CD4-positive, alpha-beta T cell (primary cell): ENCODE results near the gene VTI1A. TPM values are rescaled to one million over a fixed set of nuclear protein-coding genes. Genes with fewer than 3 reads are reported as not detected.

Experiments used
- ATAC-seq: fragments of 200-7000 bp; cut with Tn5 transposase; one replicate; pipeline ENCODE4 v1.10.0; 2022; ENCODE audit warnings: mild to moderate bottlenecking; ENCODE audit not compliant: poor library complexity
- CTCF ChIA-PET: fragments of 350-600 bp; sonication (Branson Sonifier 250); formaldehyde crosslinking; loops from one replicate; lab custom pipeline; 2021; ENCODE audit warnings: antibody characterized with exemption, inconsistent platforms; lab: Charles Lee
- POLR2A ChIA-PET: fragments of 350-600 bp; sonication (Branson Sonifier 250); formaldehyde crosslinking; loops from one replicate; lab custom pipeline; 2021; ENCODE audit warnings: antibody characterized with exemption, inconsistent platforms; lab: Charles Lee
- DNase-seq, 14 experiments: peaks; one replicate each; pipeline ENCODE4 v3.0.0-alpha.2; 2013 to 2020; ENCODE audit warnings: mixed read lengths in 2 of 14
- H3K27ac ChIP-seq, 2 donors: one replicate each; pipeline versions ENCODE4 v1.5.1 to v1.7.0; 2013; ENCODE audit warnings: low read length in 2 of 2, low read depth in 1 of 2, mild to moderate bottlenecking in 1 of 2
- H3K27me3 ChIP-seq, 2 experiments: 1 replicate in 1 of 2; 2 replicates in 1 of 2; pipeline versions ENCODE4 v1.6.1 to v1.7.0; 2013; ENCODE audit warnings: low read length in 2 of 2, control low read depth in 1 of 2, mild to moderate bottlenecking in 1 of 2, moderate library complexity in 1 of 2; ENCODE audit not compliant: insufficient read depth in 2 of 2, control insufficient read depth in 1 of 2
- H3K36me3 ChIP-seq: one replicate; pipeline ENCODE4 v1.6.1; 2013; ENCODE audit warnings: low read length, control low read depth; ENCODE audit not compliant: insufficient read depth
- H3K4me1 ChIP-seq: one replicate; pipeline ENCODE4 v1.6.1; 2013; ENCODE audit warnings: low read length, control low read depth; ENCODE audit not compliant: insufficient read depth
- H3K4me3 ChIP-seq: one replicate; pipeline ENCODE4 v1.5.1; 2013; ENCODE audit warnings: mild to moderate bottlenecking, low read length, moderate library complexity
- H3K9me3 ChIP-seq, 2 experiments: 1 replicate in 1 of 2; 2 replicates in 1 of 2; pipeline versions ENCODE4 v1.6.1 to v1.7.0; 2013; ENCODE audit warnings: low read length in 2 of 2, mild to moderate bottlenecking in 2 of 2, control low read depth in 1 of 2, moderate library complexity in 1 of 2; ENCODE audit not compliant: control insufficient read depth in 1 of 2, insufficient read depth in 1 of 2
- H3K27ac Mint-ChIP-seq: one replicate; pipeline ENCODE4 v1.8.0; 2020; ENCODE audit warnings: mixed read lengths
- H3K27me3 Mint-ChIP-seq: one replicate; pipeline ENCODE4 v1.8.0; 2021; ENCODE audit warnings: mixed read lengths
- H3K36me3 Mint-ChIP-seq: one replicate; pipeline ENCODE4 v1.8.0; 2021; ENCODE audit warnings: low read depth, mixed read lengths
- H3K4me1 Mint-ChIP-seq: one replicate; pipeline ENCODE4 v1.8.0; 2021; ENCODE audit warnings: low read depth, mixed read lengths
- H3K4me3 Mint-ChIP-seq: one replicate; pipeline ENCODE4 v1.8.0; 2020; ENCODE audit warnings: mild to moderate bottlenecking, mixed read lengths
- H3K9me3 Mint-ChIP-seq: one replicate; pipeline ENCODE4 v1.8.0; 2020; ENCODE audit warnings: mixed read lengths
- intact Hi-C, 2 experiments: fragments of 100-400 bp; cut with DNase I in 1 of 2; cut with micrococcal nuclease in 1 of 2; formaldehyde crosslinking; loops; one replicate each; pipeline versions ENCODE4 v1.15.1 to v1.9.0; 2023 to 2025; cut with DNase I, micrococcal nuclease
- total RNA-seq, 174 experiments: library from RNA in 2 of 174; stranded (reverse) in 2 of 174; gene quantifications; one replicate each; pipeline ENCODE4 v1.2.3 and lab custom pipeline; 2021 to 2026
- TF ChIP-seq, protein P1 (sequence below): fragments of 200-600 bp; IDR thresholded peaks from one replicate; pipeline ENCODE4 v1.8.0; 2022; ENCODE audit warnings: antibody characterized with exemption, mild to moderate bottlenecking

VTI1A gene
- total RNA-seq, 2 experiments from 2014 or later: 54.5 to 56.5 TPM

GRCh38 chr10:112769081-112769480 is 322.1 kb downstream of the VTI1A start:
- no peaks in the 10 kb centered on the region for H3K4me1 ChIP-seq
- no peak overlapping the region for H3K4me3 ChIP-seq
- intact Hi-C loops: no loop called here
- DNase-seq (no peak), ATAC-seq (no peak)
- Mint-ChIP-seq H3K36me3 (peaks cover 28% of the 10 kb centered on the region), H3K9me3 (no peaks in the 10 kb centered on the region), H3K27ac (no peak overlapping the region), H3K4me3 (no peak overlapping the region), H3K27me3 (no peaks in the 10 kb centered on the region), H3K4me1 (no peaks in the 10 kb centered on the region)
- TF ChIP-seq, protein P1, sequence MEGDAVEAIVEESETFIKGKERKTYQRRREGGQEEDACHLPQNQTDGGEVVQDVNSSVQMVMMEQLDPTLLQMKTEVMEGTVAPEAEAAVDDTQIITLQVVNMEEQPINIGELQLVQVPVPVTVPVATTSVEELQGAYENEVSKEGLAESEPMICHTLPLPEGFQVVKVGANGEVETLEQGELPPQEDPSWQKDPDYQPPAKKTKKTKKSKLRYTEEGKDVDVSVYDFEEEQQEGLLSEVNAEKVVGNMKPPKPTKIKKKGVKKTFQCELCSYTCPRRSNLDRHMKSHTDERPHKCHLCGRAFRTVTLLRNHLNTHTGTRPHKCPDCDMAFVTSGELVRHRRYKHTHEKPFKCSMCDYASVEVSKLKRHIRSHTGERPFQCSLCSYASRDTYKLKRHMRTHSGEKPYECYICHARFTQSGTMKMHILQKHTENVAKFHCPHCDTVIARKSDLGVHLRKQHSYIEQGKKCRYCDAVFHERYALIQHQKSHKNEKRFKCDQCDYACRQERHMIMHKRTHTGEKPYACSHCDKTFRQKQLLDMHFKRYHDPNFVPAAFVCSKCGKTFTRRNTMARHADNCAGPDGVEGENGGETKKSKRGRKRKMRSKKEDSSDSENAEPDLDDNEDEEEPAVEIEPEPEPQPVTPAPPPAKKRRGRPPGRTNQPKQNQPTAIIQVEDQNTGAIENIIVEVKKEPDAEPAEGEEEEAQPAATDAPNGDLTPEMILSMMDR: no peak
- H3K36me3 ChIP-seq: no peaks in the 10 kb centered on the region
- POLR2A ChIA-PET: no interaction called here
- CTCF ChIA-PET: no interaction called here
- H3K27ac ChIP-seq: no peak overlapping the region
- H3K27me3 ChIP-seq: no peaks in the 10 kb centered on the region
- no peaks in the 10 kb centered on the region for H3K9me3 ChIP-seq

GRCh38 chr10:112769611-112770370 is 322.8 kb downstream of the VTI1A start:
- DNase-seq (no peak), ATAC-seq (no peak)
- Histone ChIP-seq H3K4me1 (no peaks in the 10 kb centered on the region), H3K9me3 (no peaks in the 10 kb centered on the region), H3K27me3 (no peaks in the 10 kb centered on the region), H3K4me3 (no peak overlapping the region), H3K36me3 (no peaks in the 10 kb centered on the region), H3K27ac (no peak overlapping the region)
- Mint-ChIP-seq H3K9me3 (no peaks in the 10 kb centered on the region), H3K36me3 (peaks cover 28% of the 10 kb centered on the region), H3K4me3 (no peak overlapping the region), H3K27me3 (no peaks in the 10 kb centered on the region), H3K27ac (no peak overlapping the region), H3K4me1 (no peaks in the 10 kb centered on the region)
- intact Hi-C loops: no loop called here
- ChIA-PET CTCF (interaction anchor here (0.6 kb wide), 1 partner anchor 18 kb away, joined by 5 read pairs; no protein-coding TSS in a partner anchor), POLR2A (no interaction called here)
- TF ChIP-seq, protein P1: no peak

DNA sequence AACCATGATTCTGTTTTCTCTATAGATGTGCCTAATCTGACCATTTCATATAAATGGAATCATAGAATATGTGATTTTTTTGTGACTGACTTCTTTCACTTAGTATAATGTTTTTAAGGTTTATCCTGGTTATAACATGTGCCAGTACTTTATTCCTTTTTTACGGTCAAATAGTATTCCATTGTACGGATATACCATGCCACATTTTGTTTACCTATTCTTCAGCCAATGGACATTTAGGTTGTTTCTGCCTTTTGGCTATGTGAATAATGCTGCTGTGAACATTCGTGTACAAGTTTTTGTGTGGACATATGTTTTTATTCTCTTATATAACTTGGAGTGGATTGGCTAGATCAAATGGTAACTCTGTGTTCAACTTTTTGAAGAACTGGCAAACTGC is 324.7 kb downstream of the VTI1A start:
- no peaks in the 10 kb centered on the region for H3K4me1 Mint-ChIP-seq
- no peak overlapping the region for H3K27ac ChIP-seq
- peaks cover 28% of the 10 kb centered on the region for H3K36me3 Mint-ChIP-seq
- H3K27me3 Mint-ChIP-seq: no peaks in the 10 kb centered on the region
- no peak overlapping the region for H3K4me3 ChIP-seq
- POLR2A ChIA-PET: no interaction called here
- DNase-seq: no peak
- intact Hi-C loops: no loop called here
- no peak overlapping the region for H3K27ac Mint-ChIP-seq
- H3K36me3 ChIP-seq: no peaks in the 10 kb centered on the region
- no peaks in the 10 kb centered on the region for H3K4me1 ChIP-seq
- H3K4me3 Mint-ChIP-seq: no peak overlapping the region
- H3K9me3 ChIP-seq: no peaks in the 10 kb centered on the region
- ATAC-seq: no peak
- TF ChIP-seq, protein P1: no peak
- no peaks in the 10 kb centered on the region for H3K27me3 ChIP-seq
- CTCF ChIA-PET: no interaction called here
- no peaks in the 10 kb centered on the region for H3K9me3 Mint-ChIP-seq
